ENCODE results near the gene UTP3. TPM values are rescaled to one million over a fixed set of nuclear protein-coding genes. Genes with fewer than 3 reads are reported as not detected.
A peak's percentile ranks its signal among the peaks of the same experiment; 100 is the strongest.
"Not testable (repeated sequence)": the region's sequence is repeated elsewhere in the genome, so short reads cannot be mapped to it uniquely, and the experiment has no call there.

The UTP3 gene
- polyA plus RNA-seq, 1 experiment: 27.1 TPM

- POLR2A ChIA-PET: interaction anchor here (0.7 to 1.6 kb wide), 3 partner anchors 12 to 495 kb away, joined by 4 to 13 read pairs (median 7); no protein-coding TSS in a partner anchor
- CTCF ChIA-PET: interaction anchor here (0.6 to 2.1 kb wide), 4 partner anchors 17 to 744 kb away, joined by 3 to 12 read pairs (median 4); no protein-coding TSS in a partner anchor
- TF ChIP-seq CTCF (IDR thresholded peaks at IDR 0.05; ENCODE audit: low read depth, low read length): no peak
- no peak for DNase-seq (ENCODE audit: low read depth, low spot score)
- Histone ChIP-seq H3K27me3 (ENCODE audit: control insufficient read depth, insufficient read depth, low read length) (no peaks in the 10 kb centered on the region), H3K4me3 (ENCODE audit: low read depth, low read length) (peak overlapping the region; percentile 85), H3K9me3 (ENCODE audit: control insufficient read depth, insufficient read depth, low read length) (no peaks in the 10 kb centered on the region), H3K27ac (ENCODE audit: low read depth, low read length) (peak overlapping the region; percentile 90)
Measured at GRCh38 chr4:70722199-70722791, 34.0 kb downstream of the UTP3 start.

DNA sequence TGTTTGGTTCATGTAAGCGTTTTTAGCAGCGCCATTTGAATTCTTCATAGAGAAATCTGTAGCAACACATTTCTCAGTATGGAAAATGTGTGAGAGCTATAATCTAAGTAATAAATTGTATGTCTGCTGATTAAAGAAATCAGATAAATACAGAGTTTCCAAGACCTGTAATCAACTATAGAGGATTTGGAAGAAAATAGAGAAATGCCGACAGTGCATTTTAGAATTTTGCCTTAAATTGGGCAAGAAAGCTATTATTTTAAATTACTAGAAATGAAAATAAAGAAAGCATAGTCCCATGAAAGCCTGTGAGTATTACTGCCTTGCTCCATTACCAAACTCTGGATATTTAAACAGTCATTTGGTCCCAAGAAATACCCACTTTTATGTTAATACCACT lies 36.1 kb downstream of the UTP3 start:
- no peak overlapping the region for H3K4me3 ChIP-seq (ENCODE audit: low read depth, low read length)
- no peaks in the 10 kb centered on the region for H3K27me3 ChIP-seq (ENCODE audit: control insufficient read depth, insufficient read depth, low read length)
- POLR2A ChIA-PET: no interaction called here
- no peak for DNase-seq (ENCODE audit: low read depth, low spot score)
- H3K9me3 ChIP-seq (ENCODE audit: control insufficient read depth, insufficient read depth, low read length): no peaks in the 10 kb centered on the region
- CTCF ChIA-PET: interaction anchor here (0.6 to 1.0 kb wide), 3 partner anchors 10 to 285 kb away, joined by 3 to 4 read pairs (median 4); no protein-coding TSS in a partner anchor
- TF ChIP-seq CTCF (IDR thresholded peaks at IDR 0.05; ENCODE audit: low read depth, low read length): no peak
- no peak overlapping the region for H3K27ac ChIP-seq (ENCODE audit: low read depth, low read length)

GRCh38 chr4:70725633-70726032 lies 37.3 kb downstream of the UTP3 start:
- no peaks in the 10 kb centered on the region for H3K27me3 ChIP-seq (ENCODE audit: control insufficient read depth, insufficient read depth, low read length)
- H3K27ac ChIP-seq (ENCODE audit: low read depth, low read length): no peak overlapping the region
- CTCF ChIA-PET: no interaction called here
- no peak for TF ChIP-seq CTCF (IDR thresholded peaks at IDR 0.05; ENCODE audit: low read depth, low read length)
- no peak overlapping the region for H3K4me3 ChIP-seq (ENCODE audit: low read depth, low read length)
- POLR2A ChIA-PET: no interaction called here
- no peak for DNase-seq (ENCODE audit: low read depth, low spot score)
- no peaks in the 10 kb centered on the region for H3K9me3 ChIP-seq (ENCODE audit: control insufficient read depth, insufficient read depth, low read length)

- CTCF ChIA-PET; DNase-seq (ENCODE audit: low read depth, low spot score); H3K9me3 ChIP-seq (ENCODE audit: control insufficient read depth, insufficient read depth, low read length); H3K27ac ChIP-seq (ENCODE audit: low read depth, low read length); POLR2A ChIA-PET; H3K4me3 ChIP-seq (ENCODE audit: low read depth, low read length); H3K27me3 ChIP-seq (ENCODE audit: control insufficient read depth, insufficient read depth, low read length): not testable (repeated sequence)
Measured at GRCh38 chr4:70726515-70726914, 38.2 kb downstream of the UTP3 start.

DNA sequence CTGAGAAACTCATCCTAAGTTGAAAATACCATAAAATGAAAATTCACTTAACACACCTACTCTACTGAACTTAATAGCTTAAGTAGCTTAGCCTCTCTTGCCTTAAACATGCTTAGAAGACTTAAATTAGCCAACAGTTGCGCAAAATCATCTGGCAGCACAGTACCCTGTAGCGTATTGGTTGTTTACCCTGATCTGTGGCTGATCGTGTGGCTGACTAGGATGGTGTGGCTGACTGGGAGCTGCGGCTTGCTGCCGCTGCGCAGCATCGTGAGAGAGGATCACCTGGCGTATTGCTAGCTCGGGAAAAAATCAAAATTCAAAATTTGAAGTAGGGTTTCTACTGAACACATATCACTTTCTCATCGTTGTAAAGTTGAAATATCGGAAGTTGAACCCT lies 39.8 kb downstream of the UTP3 start:
- Histone ChIP-seq H3K4me3 (ENCODE audit: low read depth, low read length) (no peak overlapping the region), H3K27ac (ENCODE audit: low read depth, low read length) (no peak overlapping the region), H3K9me3 (ENCODE audit: control insufficient read depth, insufficient read depth, low read length) (no peaks in the 10 kb centered on the region), H3K27me3 (ENCODE audit: control insufficient read depth, insufficient read depth, low read length) (no peaks in the 10 kb centered on the region)
- ChIA-PET POLR2A (no interaction called here), CTCF (interaction anchor here (1.3 kb wide), 1 partner anchor 23 kb away, joined by 3 read pairs; no protein-coding TSS in a partner anchor)
- no peak for TF ChIP-seq CTCF (IDR thresholded peaks at IDR 0.05; ENCODE audit: low read depth, low read length)
- no peak for DNase-seq (ENCODE audit: low read depth, low spot score)

GRCh38 chr4:70732878-70733277 lies 44.5 kb downstream of the UTP3 start:
- H3K9me3 ChIP-seq (ENCODE audit: control insufficient read depth, insufficient read depth, low read length); POLR2A ChIA-PET: not testable (repeated sequence)
- CTCF ChIA-PET: interaction anchor here (0.6 to 1.9 kb wide), 2 partner anchors 17 to 29 kb away, joined by 3 to 4 read pairs; no protein-coding TSS in a partner anchor

More at GRCh38 chr4:70732878-70733277, 44.5 kb downstream of the UTP3 start:
- not testable (repeated sequence) for H3K27me3 ChIP-seq (ENCODE audit: control insufficient read depth, insufficient read depth, low read length); H3K27ac ChIP-seq (ENCODE audit: low read depth, low read length); H3K4me3 ChIP-seq (ENCODE audit: low read depth, low read length); DNase-seq (ENCODE audit: low read depth, low spot score)

All from AG04450 (cell line).